ENCODE data around the gene RPS24.

Gene RPS24

GRCh38 chr10:78038791-78039547, 5.3 kb downstream of the RPS24 start:
- ATAC-seq: no peak
- H3K4me1 Mint-ChIP-seq: peaks cover 81% of the 10 kb centered on the region
- H3K27me3 Mint-ChIP-seq: no peaks in the 10 kb centered on the region
- peaks cover 82% of the 10 kb centered on the region for H3K36me3 Mint-ChIP-seq
- H3K4me3 Mint-ChIP-seq: no peak overlapping the region
- no peaks in the 10 kb centered on the region for H3K9me3 Mint-ChIP-seq
- no peak overlapping the region for H3K27ac Mint-ChIP-seq

DNA sequence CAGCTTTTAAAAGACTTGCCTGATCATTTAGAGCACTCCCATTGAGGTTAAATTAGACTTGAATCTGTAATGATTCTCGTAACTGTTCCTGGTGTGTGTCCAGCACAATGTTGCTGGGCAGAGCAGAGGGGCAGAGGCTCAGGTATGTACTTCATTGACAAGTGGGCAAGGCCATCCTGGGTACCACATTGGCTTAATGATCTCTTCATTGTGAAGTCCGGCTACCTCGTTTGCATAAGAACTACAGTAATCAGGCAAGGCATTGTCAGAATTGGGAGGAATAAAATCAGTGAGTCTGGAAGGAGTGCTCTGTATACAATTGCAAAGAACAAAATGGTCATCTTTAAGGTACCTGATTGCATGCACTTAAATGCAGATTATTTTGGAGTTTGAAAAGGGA, 6.1 kb downstream of the RPS24 start:
- peaks cover 77% of the 10 kb centered on the region for H3K36me3 Mint-ChIP-seq
- H3K4me1 Mint-ChIP-seq: peaks cover 83% of the 10 kb centered on the region
- ATAC-seq: no peak
- no peak overlapping the region for H3K4me3 Mint-ChIP-seq
- no peaks in the 10 kb centered on the region for H3K27me3 Mint-ChIP-seq
- no peaks in the 10 kb centered on the region for H3K9me3 Mint-ChIP-seq
- H3K27ac Mint-ChIP-seq: no peak overlapping the region

- no peaks in the 10 kb centered on the region for H3K9me3 Mint-ChIP-seq
- peak overlapping the region; percentile 22 for H3K27ac Mint-ChIP-seq
- ATAC-seq: no peak
- peaks cover 61% of the 10 kb centered on the region for H3K36me3 Mint-ChIP-seq
- H3K4me1 Mint-ChIP-seq: peaks cover 76% of the 10 kb centered on the region
- H3K27me3 Mint-ChIP-seq: no peaks in the 10 kb centered on the region
- H3K4me3 Mint-ChIP-seq: no peak overlapping the region
Observed at GRCh38 chr10:78041170-78042057, 7.8 kb downstream of the RPS24 start.

DNA sequence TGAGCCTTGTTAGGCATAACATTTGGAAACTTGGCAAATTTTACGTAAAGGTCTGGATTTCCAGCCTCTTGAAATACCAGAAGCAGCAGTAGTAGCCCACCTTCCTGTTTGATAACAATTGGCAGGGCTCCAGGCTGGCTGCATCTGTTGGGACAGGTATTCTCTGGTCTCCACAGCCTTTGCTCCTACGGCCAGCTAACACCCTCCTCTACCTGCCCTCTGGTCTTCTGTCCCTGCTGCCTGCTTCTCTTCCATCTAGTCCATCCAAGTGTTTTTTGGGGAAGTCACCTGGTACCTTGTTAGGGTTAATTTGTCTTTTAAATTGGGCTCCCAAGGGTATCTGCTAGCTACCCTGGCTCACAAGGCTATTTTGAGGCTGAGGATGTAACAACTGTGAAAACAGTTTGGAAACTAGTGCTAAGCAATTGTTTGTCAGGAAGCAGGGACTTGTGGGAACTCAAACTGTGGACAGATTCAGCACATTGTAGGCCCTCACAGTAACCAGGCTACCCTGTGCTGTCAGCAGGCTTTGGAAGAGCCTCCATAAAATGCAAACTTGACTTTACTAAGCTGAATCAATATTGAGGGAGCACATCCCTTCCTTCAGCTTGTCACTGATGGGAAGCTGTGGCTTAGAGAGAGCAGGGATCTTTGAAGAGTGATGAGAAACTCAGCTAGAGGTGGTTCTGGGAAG, 8.5 kb downstream of the RPS24 start:
- H3K4me3 Mint-ChIP-seq: no peak overlapping the region
- H3K36me3 Mint-ChIP-seq: peaks cover 53% of the 10 kb centered on the region
- no peak overlapping the region for H3K27ac Mint-ChIP-seq
- peaks cover 72% of the 10 kb centered on the region for H3K4me1 Mint-ChIP-seq
- H3K27me3 Mint-ChIP-seq: no peaks in the 10 kb centered on the region
- ATAC-seq: no peak
- no peaks in the 10 kb centered on the region for H3K9me3 Mint-ChIP-seq

DNA sequence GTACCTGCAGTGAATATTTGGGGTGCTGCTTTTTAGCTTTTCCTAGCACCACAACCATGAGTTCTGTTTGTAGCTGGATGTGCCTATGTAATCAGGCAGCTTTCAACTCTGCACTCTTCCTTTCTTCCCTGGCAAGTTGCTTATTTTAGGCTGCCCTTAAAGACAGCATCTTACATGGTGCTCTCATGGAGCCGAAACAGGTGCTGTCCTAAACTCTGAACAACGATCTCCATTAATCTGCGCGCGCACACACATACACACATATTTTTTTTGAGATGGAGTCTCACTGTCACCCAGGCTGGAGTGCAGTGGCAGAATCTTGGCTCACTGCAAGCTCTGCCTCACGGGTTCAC, 9.1 kb downstream of the RPS24 start:
- ATAC-seq: no peak
- peak overlapping the region; percentile 22 for H3K27ac Mint-ChIP-seq
- no peaks in the 10 kb centered on the region for H3K9me3 Mint-ChIP-seq
- H3K27me3 Mint-ChIP-seq: no peaks in the 10 kb centered on the region
- H3K4me1 Mint-ChIP-seq: peaks cover 72% of the 10 kb centered on the region
- peaks cover 48% of the 10 kb centered on the region for H3K36me3 Mint-ChIP-seq
- H3K4me3 Mint-ChIP-seq: no peak overlapping the region

GRCh38 chr10:78044179-78044578, 10.5 kb downstream of the RPS24 start:
- H3K36me3 Mint-ChIP-seq: peaks cover 38% of the 10 kb centered on the region
- H3K4me3 Mint-ChIP-seq: no peak overlapping the region
- H3K27ac Mint-ChIP-seq: peak overlapping the region; percentile 38
- no peaks in the 10 kb centered on the region for H3K9me3 Mint-ChIP-seq
- no peak for ATAC-seq
- no peaks in the 10 kb centered on the region for H3K27me3 Mint-ChIP-seq
- H3K4me1 Mint-ChIP-seq: peaks cover 65% of the 10 kb centered on the region

DNA sequence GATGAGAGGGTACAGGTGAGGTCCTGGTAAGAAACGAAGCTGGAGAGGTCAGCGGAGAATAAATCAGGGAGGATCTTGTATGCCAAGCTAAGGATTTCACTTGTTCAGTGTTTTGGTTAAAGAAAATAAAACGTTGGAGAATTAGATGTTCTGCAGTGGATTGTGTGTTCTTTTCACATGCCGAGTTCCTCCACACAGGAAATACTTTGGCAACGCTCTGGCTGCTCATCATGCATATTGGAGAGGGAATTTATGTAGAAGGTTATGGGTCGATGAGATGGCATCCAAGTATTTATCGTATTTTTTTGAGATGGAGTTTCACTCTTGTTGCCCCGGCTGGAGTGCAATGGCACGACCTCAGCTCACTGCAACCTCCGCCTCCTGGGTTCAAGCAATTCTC, 11.0 kb downstream of the RPS24 start:
- Mint-ChIP-seq H3K4me1 (peaks cover 60% of the 10 kb centered on the region), H3K4me3 (no peak overlapping the region), H3K36me3 (peaks cover 36% of the 10 kb centered on the region), H3K27me3 (no peaks in the 10 kb centered on the region), H3K27ac (peak overlapping the region; percentile 38), H3K9me3 (no peaks in the 10 kb centered on the region)
- no peak for ATAC-seq

DNA sequence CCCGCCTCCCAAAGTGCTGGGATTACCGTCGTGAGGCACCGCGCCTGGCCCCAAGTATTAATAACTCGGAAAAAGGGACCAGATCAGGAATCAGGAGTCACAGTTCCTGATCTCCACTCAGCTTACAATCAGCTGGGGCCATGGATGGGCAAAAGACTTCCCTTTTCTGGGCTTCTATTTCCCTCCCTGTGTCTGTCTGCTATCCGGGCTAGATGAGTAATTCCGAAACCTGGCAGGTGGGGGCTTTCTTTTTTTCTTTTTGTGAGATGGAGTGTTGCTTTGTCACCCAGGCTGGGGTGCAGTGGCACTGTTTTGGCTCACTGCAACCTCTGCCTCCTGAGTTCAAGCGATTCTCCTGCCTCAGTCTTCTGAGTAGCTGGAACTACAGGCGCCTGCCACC, 11.6 kb downstream of the RPS24 start:
- peaks cover 36% of the 10 kb centered on the region for H3K36me3 Mint-ChIP-seq
- no peak overlapping the region for H3K4me3 Mint-ChIP-seq
- H3K9me3 Mint-ChIP-seq: no peaks in the 10 kb centered on the region
- ATAC-seq: peak; percentile 82
- H3K4me1 Mint-ChIP-seq: peaks cover 56% of the 10 kb centered on the region
- peak overlapping the region; percentile 38 for H3K27ac Mint-ChIP-seq
- no peaks in the 10 kb centered on the region for H3K27me3 Mint-ChIP-seq

DNA sequence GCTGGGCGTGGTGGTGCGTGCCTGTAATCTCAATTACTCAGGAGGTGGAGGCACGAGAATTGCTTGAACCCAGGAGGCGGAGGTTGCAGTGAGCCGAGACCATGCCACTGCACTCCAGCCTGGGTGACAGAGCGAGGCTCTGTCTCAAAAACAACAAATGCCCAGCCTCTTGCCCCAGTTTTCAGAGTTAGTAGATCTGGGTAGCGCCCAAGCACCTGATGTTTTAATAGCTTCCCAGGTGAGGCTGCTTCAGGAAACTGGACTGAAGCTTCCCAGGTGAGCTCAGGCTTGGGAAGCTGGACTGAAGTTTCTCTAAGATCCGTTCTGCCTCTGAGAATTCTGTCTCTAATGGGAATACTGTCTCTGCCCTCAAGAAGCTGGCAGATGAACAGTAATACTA, 12.2 kb downstream of the RPS24 start:
- no peak overlapping the region for H3K4me3 Mint-ChIP-seq
- no peaks in the 10 kb centered on the region for H3K27me3 Mint-ChIP-seq
- peak overlapping the region; percentile 38 for H3K27ac Mint-ChIP-seq
- H3K4me1 Mint-ChIP-seq: peaks cover 53% of the 10 kb centered on the region
- ATAC-seq: no peak
- H3K36me3 Mint-ChIP-seq: peaks cover 33% of the 10 kb centered on the region
- H3K9me3 Mint-ChIP-seq: no peaks in the 10 kb centered on the region

DNA sequence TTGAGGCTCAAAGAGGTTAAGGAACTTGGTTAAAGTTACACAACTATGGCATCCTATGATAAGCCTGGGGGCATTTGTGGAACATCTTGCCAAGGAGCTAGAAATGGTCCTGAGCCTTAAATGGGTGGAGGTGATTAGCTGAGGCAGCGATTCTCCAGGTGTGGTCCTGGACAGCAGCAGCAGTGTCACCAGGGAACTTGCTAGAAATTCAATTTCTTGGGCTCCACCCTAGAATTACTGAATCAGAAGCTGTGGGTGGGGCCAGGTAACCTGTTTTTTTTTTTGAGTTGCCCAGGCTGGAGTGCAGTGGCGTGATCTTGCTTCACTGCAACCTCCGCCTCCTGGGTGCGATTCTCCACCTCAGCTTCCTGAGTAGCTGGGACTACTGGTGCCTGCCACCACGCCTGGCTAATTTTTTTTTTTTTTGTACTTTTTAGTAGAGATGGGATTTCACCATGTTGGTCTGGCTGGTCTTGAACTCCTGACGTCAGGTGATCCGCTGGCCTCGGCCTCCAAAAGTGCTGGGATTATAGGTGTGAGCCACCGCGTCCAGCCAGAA, 13.1 kb downstream of the RPS24 start:
- ATAC-seq: no peak
- Mint-ChIP-seq H3K9me3 (no peaks in the 10 kb centered on the region), H3K27ac (no peak overlapping the region), H3K4me1 (peaks cover 44% of the 10 kb centered on the region), H3K4me3 (no peak overlapping the region), H3K27me3 (no peaks in the 10 kb centered on the region), H3K36me3 (peaks cover 24% of the 10 kb centered on the region)

- H3K4me3 Mint-ChIP-seq: no peak overlapping the region
- H3K4me1 Mint-ChIP-seq: peaks cover 39% of the 10 kb centered on the region
- H3K27ac Mint-ChIP-seq: no peak overlapping the region
- H3K9me3 Mint-ChIP-seq: no peaks in the 10 kb centered on the region
- peak; percentile 79 for ATAC-seq
- no peaks in the 10 kb centered on the region for H3K27me3 Mint-ChIP-seq
- peaks cover 20% of the 10 kb centered on the region for H3K36me3 Mint-ChIP-seq
Observed at GRCh38 chr10:78047314-78047891, 13.7 kb downstream of the RPS24 start.

DNA sequence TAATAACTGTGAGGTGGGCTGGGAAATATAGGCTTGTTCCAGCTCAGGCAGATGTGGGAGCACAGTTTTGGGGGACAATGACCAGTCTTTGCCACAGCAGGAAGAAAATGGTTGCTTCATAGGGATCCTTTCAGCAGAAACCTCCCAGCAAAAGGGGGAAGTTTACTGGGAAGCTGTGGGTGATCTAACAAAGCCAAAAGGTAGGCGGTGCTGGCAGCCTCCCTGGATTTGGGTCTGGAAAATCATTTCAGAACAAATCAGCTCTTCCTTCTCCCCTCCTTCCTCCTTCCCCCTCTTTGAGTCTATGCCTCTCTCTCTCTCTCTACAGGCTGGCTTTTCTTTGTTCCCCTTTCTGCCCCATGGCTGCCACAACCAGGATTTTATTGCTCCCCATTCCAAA, 16.2 kb downstream of the RPS24 start:
- Mint-ChIP-seq H3K36me3 (peaks cover 16% of the 10 kb centered on the region), H3K9me3 (no peaks in the 10 kb centered on the region), H3K27ac (no peak overlapping the region), H3K4me1 (peaks cover 16% of the 10 kb centered on the region), H3K27me3 (no peaks in the 10 kb centered on the region), H3K4me3 (no peak overlapping the region)
- ATAC-seq: no peak

- Mint-ChIP-seq H3K9me3 (no peaks in the 10 kb centered on the region), H3K4me3 (no peak overlapping the region), H3K36me3 (peaks cover 28% of the 10 kb centered on the region), H3K27me3 (no peaks in the 10 kb centered on the region), H3K4me1 (no peaks in the 10 kb centered on the region), H3K27ac (no peak overlapping the region)
- ATAC-seq: no peak
Observed at GRCh38 chr10:78053211-78053868, 19.7 kb downstream of the RPS24 start.

GRCh38 chr10:78058562-78058961, 24.9 kb downstream of the RPS24 start:
- Mint-ChIP-seq H3K27ac (no peak overlapping the region), H3K36me3 (peaks cover 14% of the 10 kb centered on the region), H3K4me3 (no peak overlapping the region), H3K27me3 (no peaks in the 10 kb centered on the region), H3K9me3 (no peaks in the 10 kb centered on the region), H3K4me1 (no peaks in the 10 kb centered on the region)
- no peak for ATAC-seq
